Stimulated activated CD8-positive, alpha-beta memory T cell treated with anti-CD3 and anti-CD28 coated beads, Interleukin-15, amount 100 ng/mL, for 4 hours (primary cell): Measurements from ENCODE around the gene FRMD3.

Experiments used
- DNase-seq, 2 donors: peaks; one replicate each; pipeline ENCODE4 v3.0.0-alpha.2; 2020; ENCODE audit warnings: low read depth in 2 of 2

The FRMD3 gene

GRCh38 chr9:83538172-83538889 lies at the start of gene FRMD3:
Gene FRMD3 (minus strand): TSS chr9:83538401. CDS start chr9:83538231, 170 bp downstream.
- no peak for DNase-seq

GRCh38 chr9:83584995-83585394 lies 46.8 kb upstream of the FRMD3 start:
- DNase-seq, result no peak

DNA sequence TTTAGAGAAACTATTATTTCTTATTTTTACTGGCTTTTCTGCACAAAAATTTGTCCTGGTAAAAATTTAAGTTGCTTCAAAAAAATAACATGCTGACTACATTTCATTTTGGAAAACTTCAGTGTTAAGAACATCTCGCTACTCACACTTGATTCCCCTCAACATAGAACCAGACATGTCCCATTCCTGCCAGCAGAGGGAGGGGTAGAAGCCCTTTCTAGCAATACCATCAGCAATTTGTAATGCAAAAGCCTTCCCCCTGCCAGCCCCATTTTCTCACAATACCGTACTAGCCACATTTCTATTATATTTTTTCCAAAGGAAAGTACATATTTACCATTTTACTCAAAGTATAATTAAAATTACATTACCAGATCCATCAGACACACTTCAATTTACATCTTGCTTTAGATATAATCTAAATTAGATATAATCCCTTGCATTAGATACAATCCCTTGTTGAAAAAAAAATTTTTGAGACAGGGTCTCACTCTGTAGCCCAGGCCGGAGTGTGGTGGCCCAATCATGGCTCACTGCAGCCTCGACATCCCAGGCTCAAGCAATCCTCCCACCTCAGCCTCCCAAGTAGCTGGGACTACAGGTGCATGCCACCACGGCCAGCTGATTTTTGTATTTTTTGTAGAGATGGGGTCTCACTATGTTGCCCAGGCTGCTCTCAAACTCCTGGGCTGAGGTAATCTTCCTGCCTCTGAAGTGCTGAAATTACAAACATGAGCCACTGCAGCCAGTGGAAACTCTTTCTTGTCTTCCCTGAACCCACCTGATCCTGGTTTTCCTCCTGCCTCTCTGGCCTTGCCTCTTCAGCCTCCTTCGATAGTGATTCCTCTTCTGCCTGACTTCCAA lies 45.2 kb upstream of the FRMD3 start:
- no peak for DNase-seq

DNA sequence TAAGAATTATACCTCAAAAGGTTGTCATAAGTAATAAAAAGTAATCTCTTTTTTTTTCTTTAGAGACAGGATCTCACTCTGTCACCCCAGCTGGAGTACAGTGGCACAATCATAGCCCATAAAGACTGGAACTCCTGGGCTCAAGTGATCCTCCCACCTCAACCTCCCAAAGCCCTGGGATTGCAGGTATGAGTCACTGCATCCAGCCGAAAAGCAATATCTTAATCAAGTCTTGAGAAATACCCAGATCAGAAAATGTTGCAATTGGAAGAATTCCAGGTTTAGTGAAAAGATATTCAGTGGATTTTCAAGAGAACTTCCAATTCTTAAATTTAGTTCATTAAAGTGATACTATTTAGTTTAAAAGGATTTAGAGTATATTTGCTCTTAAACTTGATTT lies 43.8 kb upstream of the FRMD3 start:
- no peak for DNase-seq

- no peak for DNase-seq
These were observed 36.3 kb upstream of the FRMD3 start for GRCh38 chr9:83574482-83574881.

DNA sequence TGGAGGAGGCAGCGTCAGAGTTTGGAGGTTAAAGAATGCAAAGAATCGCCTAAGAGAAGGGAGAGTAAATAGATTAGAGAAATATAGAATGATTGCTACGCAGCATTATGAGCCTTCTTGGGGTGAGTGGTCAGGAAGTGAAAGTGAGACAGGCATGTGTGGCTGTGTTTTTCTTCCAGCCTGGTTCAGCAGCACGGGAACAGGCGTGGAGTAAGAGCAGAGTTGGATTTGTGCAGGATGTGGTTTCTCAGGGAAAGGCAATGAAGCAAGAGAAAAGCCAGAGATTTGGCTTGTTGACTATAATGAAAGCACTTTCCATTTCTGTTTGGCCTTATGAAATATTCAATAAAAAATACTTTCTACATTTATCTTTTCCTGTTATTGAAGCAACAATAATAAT lies 34.3 kb upstream of the FRMD3 start:
- no peak for DNase-seq

- DNase-seq, result no peak
These were observed 32.2 kb upstream of the FRMD3 start for GRCh38 chr9:83570359-83570758.

DNA sequence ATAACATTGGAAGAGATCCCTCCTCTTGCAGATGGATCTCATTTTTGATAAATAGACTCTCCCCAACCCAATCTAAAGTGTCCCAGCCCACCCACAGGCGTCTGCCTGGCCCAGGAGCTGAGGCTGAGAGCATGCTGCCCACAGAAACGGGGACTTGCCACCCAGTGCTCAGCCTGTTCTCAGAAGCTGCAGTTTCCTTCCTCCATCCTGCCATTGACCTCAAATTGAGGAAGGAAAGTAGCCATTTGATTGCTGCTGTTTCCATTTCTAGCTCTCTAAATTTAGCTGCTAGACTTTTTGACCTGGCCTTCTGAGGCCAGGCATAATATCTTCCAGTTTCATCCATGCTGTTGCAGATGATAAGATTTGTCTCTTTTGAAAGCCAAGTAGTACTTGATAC lies 31.1 kb upstream of the FRMD3 start:
- DNase-seq, result no peak

DNA sequence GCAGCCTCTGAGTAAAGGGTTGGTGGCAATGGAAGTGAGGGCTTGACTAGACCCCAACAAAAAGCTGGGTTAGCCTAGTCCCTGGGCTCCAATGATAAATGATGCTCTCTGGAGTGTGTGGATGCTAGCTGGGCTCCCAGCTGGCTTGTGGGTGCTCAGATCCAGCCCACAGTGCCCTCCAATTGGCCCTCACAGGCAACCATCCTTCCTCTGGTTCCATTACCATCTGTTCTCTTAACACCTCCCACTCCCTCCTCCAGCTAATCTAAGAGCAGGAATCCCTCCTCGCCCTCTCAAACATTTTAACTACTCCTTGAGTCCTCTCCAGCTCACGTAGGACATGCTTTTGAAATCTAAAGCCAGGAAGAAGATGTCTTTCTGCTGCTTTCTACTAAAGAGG lies 25.2 kb upstream of the FRMD3 start:
- DNase-seq, result no peak

GRCh38 chr9:83560169-83560826 lies 22.1 kb upstream of the FRMD3 start:
- no peak for DNase-seq

DNA sequence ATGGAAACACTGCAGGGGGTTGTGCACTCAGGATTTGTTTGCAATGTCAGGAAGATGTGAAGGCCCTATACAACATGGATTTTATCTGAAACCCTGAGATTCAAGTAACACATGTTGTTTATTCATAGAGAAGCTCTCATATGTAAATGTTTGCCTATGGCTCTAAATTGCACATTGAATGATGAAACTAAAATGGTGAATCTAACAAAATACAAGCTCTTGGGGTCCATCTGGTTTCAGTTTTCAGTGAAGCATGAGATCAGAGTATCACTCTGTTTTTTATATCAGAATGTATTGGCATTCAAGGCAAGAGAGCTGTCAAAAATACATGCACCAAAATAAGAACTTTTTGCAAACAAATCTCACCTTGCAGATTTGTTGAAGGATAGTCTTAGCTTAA lies 19.6 kb upstream of the FRMD3 start:
- no peak for DNase-seq

GRCh38 chr9:83557317-83557716 lies 19.1 kb upstream of the FRMD3 start:
- DNase-seq, result no peak

- no peak for DNase-seq
These were observed 16.1 kb upstream of the FRMD3 start for GRCh38 chr9:83554278-83554677.

- DNase-seq, result no peak
These were observed 5.9 kb upstream of the FRMD3 start for GRCh38 chr9:83544002-83544698.

DNA sequence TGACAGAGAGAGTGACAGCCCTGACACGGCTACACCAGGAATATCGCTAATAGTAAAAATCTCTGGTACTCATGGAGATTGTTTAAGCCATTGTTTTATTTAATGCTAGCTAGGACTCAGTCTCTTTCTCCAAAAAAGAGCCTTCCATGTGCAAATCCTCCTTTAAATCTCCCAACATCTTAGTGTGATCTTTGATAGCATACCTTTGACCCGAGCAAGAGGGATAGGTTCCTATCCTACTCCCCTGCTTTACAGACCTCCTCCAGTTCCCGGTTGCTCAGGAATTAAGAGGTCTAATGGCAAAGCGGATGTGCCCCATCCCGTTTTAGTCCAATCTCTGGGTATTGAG lies 663 bp upstream of the FRMD3 start:
- no peak for DNase-seq

- no peak for DNase-seq
These were observed 650 bp downstream of the FRMD3 start for GRCh38 chr9:83537331-83538171.

- DNase-seq, result no peak
These were observed 1.9 kb downstream of the FRMD3 start for GRCh38 chr9:83536332-83536731.

- DNase-seq, result no peak
These were observed 2.5 kb downstream of the FRMD3 start for GRCh38 chr9:83535736-83536135.

DNA sequence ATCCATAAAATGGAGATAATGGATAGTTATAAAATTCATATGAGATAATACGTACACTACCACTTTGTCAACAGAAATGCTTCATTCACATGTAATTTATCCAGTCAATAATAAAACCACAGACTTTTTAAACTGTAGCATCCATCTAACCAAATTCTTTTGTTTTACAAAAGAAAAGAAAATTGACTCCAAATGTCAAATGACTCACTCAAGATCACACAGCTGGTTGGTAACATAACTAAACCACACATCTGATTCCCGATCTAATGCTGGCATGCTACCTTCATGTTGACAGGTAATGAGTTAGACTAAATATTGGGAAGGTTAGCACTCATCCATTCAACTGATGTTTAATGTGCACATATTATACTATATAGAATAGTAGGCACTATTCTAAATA lies 4.9 kb downstream of the FRMD3 start:
- DNase-seq, result no peak

- DNase-seq, result no peak
These were observed 11.3 kb downstream of the FRMD3 start for GRCh38 chr9:83526901-83527300.

GRCh38 chr9:83526211-83526610 lies 12.0 kb downstream of the FRMD3 start:
- no peak for DNase-seq
